GM13976 (cell line): ENCODE data around the gene ARHGAP26.

Experiments used
- DNase-seq: peaks from one replicate; pipeline ENCODE4 v3.0.0; 2012; ENCODE audit warnings: low spot score
- in situ Hi-C: fragments of 300-500 bp; cut with MboI; formaldehyde crosslinking; loops from one replicate; pipeline ENCODE4 v1.12.0; 2022; ENCODE audit warnings: low sequenced_read_pairs, mixed read lengths, inconsistent platforms; ENCODE audit not compliant: unreplicated experiment
- TF ChIP-seq, protein P1 (sequence below): IDR thresholded peaks from 2 replicates; pipeline ENCODE4 v1.5.1; 2012; ENCODE audit warnings: borderline replicate concordance, mild to moderate bottlenecking; ENCODE audit not compliant: insufficient read depth; ENCODE audit errors: extremely low read depth, missing control alignments, control extremely low read depth

Gene ARHGAP26

DNA sequence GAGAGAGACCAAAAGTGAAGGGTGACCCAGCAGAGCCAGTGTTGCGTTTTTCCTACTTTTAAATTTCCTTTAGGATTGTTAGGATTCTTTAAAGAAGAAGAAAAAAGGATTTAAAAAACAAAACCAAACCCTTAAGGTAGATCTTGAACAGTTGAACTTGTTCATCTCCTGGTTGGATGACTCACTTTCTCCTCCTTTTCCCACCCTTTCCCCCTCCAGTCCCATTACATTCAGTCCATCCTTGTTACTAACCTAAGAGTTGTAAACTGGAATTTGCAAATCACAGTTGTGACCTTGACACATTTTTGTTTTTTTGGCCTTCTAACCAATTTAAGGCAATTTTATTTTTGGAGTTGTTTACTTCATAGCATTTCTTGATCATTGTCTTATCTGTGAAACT lies 289.2 kb downstream of the ARHGAP26 start:
- in situ Hi-C loops = loop anchor here (5.0 kb wide), 1 partner anchor 37 kb away; no protein-coding TSS in a partner anchor
- no peak for DNase-seq
- TF ChIP-seq, protein P1, sequence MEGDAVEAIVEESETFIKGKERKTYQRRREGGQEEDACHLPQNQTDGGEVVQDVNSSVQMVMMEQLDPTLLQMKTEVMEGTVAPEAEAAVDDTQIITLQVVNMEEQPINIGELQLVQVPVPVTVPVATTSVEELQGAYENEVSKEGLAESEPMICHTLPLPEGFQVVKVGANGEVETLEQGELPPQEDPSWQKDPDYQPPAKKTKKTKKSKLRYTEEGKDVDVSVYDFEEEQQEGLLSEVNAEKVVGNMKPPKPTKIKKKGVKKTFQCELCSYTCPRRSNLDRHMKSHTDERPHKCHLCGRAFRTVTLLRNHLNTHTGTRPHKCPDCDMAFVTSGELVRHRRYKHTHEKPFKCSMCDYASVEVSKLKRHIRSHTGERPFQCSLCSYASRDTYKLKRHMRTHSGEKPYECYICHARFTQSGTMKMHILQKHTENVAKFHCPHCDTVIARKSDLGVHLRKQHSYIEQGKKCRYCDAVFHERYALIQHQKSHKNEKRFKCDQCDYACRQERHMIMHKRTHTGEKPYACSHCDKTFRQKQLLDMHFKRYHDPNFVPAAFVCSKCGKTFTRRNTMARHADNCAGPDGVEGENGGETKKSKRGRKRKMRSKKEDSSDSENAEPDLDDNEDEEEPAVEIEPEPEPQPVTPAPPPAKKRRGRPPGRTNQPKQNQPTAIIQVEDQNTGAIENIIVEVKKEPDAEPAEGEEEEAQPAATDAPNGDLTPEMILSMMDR = no peak

DNA sequence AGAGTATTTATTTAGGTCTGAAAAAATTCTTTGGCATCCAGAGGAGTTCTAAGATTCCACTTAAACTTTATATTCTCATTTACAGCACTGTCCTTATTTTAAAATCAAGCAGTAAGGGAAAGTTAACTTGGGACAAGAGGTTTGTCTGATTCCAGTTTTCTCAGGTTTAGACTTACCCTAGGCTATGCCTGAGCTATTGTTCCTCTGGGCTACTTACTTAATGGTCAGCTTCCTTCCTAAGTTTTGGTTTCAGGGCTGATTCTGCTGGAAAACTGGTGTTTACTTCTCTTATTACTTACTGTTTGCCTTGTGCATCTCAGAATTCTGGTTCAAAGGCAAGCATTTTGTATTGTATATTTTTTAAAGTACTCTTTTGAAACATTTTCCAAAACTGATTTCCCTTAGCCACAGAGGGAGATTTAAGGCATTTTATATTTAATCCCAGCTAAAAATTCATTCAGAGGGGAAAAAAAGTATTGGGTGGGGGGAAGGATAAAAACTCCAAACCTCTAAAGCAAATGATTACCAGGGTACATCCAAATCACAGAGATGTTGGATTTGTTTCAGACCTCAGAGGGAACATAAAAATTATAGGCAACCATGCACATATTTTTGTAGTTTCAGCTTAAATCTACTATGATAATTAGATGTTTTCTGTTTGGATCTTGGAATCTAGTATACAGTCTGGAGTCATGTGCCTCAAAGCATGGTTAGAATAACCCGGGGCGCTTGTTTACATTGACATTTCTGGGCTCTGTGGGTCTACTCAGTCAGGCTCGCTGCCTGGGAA lies 290.0 kb downstream of the ARHGAP26 start:
- DNase-seq = no peak
- in situ Hi-C loops = loop anchor here (5.0 kb wide), 1 partner anchor 38 kb away; no protein-coding TSS in a partner anchor
- TF ChIP-seq, protein P1 = no peak

DNA sequence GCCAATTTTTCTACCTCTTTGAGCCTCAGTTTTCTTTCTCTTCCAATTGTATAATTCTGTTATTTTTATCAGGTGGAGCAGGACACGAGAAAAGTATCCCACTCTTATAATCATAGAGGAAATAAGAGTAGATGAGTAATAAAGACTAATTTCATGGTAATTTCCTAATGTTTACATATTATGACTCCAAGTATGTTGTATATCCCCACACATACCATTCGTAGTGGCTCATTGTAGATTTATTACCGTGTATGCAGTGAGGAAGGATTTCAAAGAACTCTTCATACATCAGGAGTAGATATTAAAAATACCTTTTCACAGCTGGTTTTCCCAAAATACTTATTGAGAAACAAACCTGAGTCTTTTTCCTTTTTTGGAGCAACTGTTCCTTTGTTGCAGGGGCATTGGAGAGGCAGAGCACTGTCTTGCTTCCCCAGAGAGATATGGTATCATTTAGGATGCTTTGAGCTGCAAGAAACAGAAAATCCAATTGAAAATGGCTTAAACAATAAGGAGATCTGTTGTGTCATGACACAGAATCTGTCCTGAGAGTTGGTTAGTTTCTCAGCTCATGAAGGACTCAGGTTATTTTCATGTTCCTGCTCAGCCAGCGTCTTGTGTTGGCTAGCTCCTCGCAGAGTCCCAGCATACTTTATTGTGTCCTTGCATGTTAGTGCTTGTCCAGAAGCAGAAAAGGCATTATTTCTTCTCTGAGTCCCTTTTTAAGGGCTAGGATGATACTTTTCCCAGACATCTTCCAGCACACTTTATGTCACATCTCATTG lies 291.2 kb downstream of the ARHGAP26 start:
- no peak for DNase-seq
- in situ Hi-C loops = no loop called here

DNA sequence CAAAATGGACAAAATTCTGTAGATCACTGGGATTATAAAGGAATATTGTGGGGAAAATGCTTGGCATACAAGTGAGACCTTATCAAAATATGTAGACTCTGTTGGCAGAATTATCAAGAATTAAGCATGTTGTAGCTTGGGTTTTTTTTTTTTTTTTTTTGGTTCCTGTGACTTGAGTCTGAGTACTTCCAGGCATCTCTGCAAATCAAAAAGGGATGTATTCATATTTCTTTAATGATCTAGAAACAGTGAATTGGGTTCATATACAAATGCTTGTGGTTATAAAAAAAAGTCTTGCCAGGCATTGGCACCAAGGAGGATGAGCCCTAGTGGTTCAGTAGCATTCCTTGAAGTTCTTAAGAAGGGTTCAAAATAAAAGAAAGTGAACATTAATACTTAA lies 292.2 kb downstream of the ARHGAP26 start:
- TF ChIP-seq, protein P1 = no peak
- no peak for DNase-seq
- in situ Hi-C loops = no loop called here

More for the DNA sequence above, 291.2 kb downstream of the ARHGAP26 start:
- TF ChIP-seq, protein P1 = no peak

DNA sequence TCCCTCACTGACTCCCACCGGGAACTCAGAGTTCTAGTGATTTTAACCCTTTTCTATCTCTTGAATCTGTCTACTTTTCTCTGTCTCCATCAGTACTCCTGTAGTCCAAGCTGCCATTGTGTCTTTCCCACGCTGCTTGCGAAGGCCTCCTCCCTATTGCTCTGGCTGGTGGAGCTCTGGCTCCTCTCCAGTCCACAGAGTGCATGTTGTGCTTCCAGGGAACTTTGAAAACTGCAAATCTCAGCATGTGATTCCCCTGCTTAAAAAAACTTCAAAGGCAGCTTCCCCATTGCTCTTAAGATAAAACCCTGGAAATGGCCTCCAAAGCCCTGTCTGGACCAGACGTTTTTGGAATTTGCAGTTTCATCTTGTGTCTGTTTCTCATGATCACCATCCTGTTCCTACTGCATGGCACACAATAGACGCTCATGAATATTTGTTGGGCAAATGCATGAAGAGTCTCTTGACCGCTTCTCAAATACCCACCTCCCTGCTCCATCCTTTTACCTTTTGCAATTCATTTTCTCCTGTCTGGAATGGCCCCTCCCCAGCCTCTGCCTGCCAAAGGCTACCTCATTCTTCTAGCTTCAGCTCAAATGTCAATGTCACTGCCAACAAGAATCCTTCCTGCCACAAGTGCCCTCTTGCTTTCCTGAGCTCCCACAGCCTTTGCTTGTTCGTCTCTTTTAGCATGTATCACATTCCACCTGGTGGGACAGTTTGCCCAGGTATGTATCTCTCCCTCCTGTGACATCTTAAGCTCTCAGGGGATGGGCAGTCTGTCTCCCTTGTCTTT lies 293.2 kb downstream of the ARHGAP26 start:
- no peak for DNase-seq
- in situ Hi-C loops = no loop called here
- TF ChIP-seq, protein P1 = no peak

DNA sequence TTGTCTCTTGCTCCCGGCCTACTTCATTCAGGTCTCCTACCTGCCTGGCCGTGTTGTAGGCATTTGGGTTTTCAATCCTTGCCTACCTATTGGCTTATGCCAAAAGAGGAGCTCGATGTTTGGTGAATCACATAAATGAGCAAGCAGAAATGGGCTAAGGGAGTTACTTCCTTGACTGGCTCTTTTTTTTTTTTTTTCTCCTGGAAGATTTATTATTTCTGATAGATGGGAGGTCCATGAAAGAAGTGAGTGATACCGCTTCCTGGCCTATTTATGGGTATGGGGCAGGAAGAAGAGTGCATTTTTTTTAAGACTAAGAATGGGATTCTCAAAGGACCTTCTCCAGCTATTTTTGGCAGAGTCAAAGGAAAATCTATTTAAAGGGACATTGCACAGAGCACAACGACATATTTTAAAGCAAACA lies 294.1 kb downstream of the ARHGAP26 start:
- TF ChIP-seq, protein P1 = no peak
- DNase-seq = no peak
- in situ Hi-C loops = no loop called here
